Gastroesophageal sphincter (tissue), 4 donors: ENCODE results near the gene EXOC6B. TPM values are rescaled to one million over a fixed set of nuclear protein-coding genes. Genes with fewer than 3 reads are reported as not detected.

Experiments
- ATAC-seq: fragments of 150-250 bp; one replicate; pipeline ENCODE4 v1.9.1; 2016; ENCODE audit warnings: mild to moderate bottlenecking, moderate library complexity
- H3K27ac ChIP-seq, 4 donors: fragments of 200-600 bp; sonication (generic) in 3 of 4; 1 replicate in 3 of 4; 2 replicates in 1 of 4; pipeline ENCODE4 v1.5.1; 2016 to 2019
- H3K27me3 ChIP-seq: fragments of 200-600 bp; sonication (generic); one replicate; pipeline ENCODE4 v1.5.1; 2019
- H3K36me3 ChIP-seq, 2 donors: fragments of 200-600 bp; sonication (generic); one replicate each; pipeline ENCODE4 v1.5.1; 2019; ENCODE audit warnings: control low read depth in 1 of 2
- H3K4me1 ChIP-seq, 3 donors: fragments of 200-600 bp; sonication (generic); 1 replicate in 2 of 3; 2 replicates in 1 of 3; pipeline ENCODE4 v1.5.1; 2016 to 2019; ENCODE audit warnings: control low read depth in 2 of 3
- H3K4me3 ChIP-seq, 2 donors: fragments of 200-600 bp; sonication (generic); one replicate each; pipeline ENCODE4 v1.5.1; 2019; ENCODE audit warnings: mild to moderate bottlenecking in 1 of 2, moderate library complexity in 1 of 2
- H3K9me3 ChIP-seq, 3 donors: fragments of 200-600 bp; sonication (generic); one replicate each; pipeline ENCODE4 v1.5.1; 2017 to 2019; ENCODE audit warnings: control low read depth in 2 of 3
- CTCF ChIP-seq, 4 experiments: fragments of 200-600 bp in 2 of 4; fragments of 450-650 bp in 2 of 4; sonication (generic) in 1 of 4; IDR thresholded peaks; one replicate each; pipeline ENCODE4 v1.5.1; 2017 to 2019; ENCODE audit warnings: antibody characterized with exemption in 4 of 4, mild to moderate bottlenecking in 2 of 4, moderate library complexity in 2 of 4
- EP300 ChIP-seq: sonication (generic); formaldehyde crosslinking; IDR thresholded peaks from one replicate; pipeline ENCODE4 v1.6.1; 2017; ENCODE audit warnings: antibody characterized with exemption, mild to moderate bottlenecking
- POLR2A ChIP-seq, 2 donors: fragments of 450-650 bp; IDR thresholded peaks; one replicate each; pipeline ENCODE4 v1.6.1; 2017; ENCODE audit warnings: antibody characterized with exemption in 2 of 2, mild to moderate bottlenecking in 2 of 2, moderate library complexity in 1 of 2
- POLR2AphosphoS5 ChIP-seq: sonication (generic); formaldehyde crosslinking; IDR thresholded peaks from one replicate; pipeline ENCODE4 v1.6.1; 2017; ENCODE audit warnings: antibody characterized with exemption
- WGBS, 2 donors: methylation state at CpG; one replicate each; pipeline ENCODE4 v1.1.5; 2018; ENCODE audit warnings: low coverage in 1 of 2; 5-methylcytosine and 5-hydroxymethylcytosine counted together
- total RNA-seq, 4 donors: library from RNA; depleted of rRNA; stranded (reverse); fragments of >200 nt; gene quantifications; one replicate each; pipeline ENCODE4 v1.1.0, GENCODE V29; 2016

Gene EXOC6B
- total RNA-seq, 4 donors from 2014 or later = 35.3 to 47.2 (median 41.2) TPM

DNA sequence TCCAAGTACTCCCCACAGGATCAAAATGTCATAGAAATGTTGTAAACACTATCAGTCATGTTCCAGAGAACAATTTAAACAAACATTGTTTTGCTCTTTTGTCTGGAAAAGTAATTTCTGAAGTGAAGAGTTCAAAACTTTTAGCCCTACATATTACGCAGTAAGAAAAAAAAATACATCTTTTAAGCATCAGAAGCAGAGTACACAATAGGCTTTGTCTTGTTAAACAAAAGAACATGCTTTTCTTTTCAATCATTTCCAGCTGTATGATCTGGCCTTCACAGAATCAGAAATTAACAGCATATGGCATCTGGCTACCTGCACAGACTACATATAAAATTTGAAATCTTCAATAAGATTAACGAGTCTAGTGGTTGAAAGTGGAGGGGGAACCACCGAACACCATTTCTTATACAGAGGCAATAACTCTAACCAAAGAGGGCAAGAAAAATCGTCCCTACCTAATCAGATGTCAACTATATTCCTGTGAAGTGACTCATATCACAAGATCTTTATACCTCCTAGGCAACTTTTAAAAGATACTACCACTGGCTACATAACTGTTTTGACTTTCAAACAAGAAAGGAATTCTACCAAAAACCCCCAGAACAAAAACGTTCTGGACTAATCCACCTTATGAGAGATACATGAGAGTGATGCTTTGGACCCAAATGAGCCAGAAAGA is 149.3 kb downstream of the EXOC6B start:
- Histone ChIP-seq H3K36me3 (no peaks in the 10 kb centered on the region), H3K27ac (peak overlapping the region in 1 of 4 donors; percentile 38), H3K4me1 (peaks cover 0 to 22% (median 2%) of the 10 kb centered on the region in 3 donors), H3K9me3 (no peaks in the 10 kb centered on the region), H3K4me3 (no peak overlapping the region), H3K27me3 (no peaks in the 10 kb centered on the region)
- TF ChIP-seq CTCF (IDR thresholded peaks at IDR 0.05) (no peak), POLR2AphosphoS5 (no peak), EP300 (no peak), POLR2A (IDR thresholded peaks at IDR 0.05) (no peak)
- WGBS, 2 donors = 36 to 47% methylated on average over 5 of the region's 5 CpGs
- ATAC-seq = no peak

DNA sequence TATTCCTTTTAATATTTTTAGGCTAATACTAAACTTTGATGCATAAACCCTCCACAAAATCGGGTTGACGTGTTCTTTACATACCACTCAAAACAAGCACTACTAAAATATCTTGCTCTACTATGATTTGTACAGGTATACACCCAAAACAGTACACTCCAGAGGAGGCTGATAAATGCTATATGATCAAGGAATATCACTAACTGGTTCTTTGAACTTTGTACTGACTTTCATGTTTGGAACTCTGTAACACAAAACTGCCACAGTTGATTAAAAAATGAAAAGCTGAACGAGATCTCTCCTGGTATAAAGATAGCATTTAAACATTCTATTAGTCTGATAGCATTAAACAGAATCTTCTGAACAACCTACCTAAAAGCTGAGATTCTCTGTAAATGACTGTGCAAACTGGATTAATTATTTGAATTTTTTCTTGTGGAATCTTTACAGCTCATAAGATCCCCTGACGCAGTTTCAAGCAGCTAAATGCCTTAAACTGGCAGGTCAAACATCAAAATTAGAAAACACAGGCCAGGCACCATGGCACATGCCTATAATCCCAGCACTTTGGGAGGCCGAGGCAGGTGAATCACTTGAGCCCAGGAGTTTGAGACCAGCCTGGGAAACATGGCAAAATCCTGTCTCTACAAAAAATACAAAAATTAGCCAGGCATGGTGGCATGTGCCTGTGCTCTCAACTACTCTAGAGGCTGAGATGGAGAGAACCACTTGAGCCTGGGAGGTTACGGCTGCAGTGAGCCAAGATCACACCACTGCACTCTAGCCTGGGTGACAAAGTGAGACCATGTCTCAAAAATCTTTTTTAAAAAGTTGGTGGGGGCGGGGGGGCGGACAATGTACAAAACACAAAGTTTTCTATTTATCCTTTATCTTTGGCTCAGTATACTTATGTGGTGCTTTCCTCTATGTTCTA is 150.6 kb downstream of the EXOC6B start:
- no peak for ATAC-seq

DNA sequence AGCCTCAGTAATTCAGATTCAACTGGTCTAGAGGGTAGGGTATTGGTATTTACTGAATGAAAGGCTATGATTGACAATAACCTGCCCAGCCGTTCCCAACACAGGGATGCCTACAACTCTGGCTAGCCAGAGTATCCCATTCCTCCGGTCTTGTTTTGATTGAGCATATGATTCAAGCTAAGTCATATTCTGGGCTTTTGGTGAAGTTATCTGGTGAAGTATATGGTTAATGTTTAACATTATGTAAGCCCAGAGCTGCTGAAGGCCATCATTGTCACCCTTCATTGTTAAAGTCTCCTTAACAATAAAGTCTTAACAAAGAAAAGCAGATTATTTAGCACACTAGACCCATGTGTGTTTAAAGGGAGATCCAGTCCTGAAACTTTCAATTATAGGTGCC is 152.6 kb downstream of the EXOC6B start:
- Histone ChIP-seq H3K4me3 (no peak overlapping the region), H3K9me3 (no peaks in the 10 kb centered on the region), H3K36me3 (no peaks in the 10 kb centered on the region), H3K27ac (no peak overlapping the region), H3K4me1 (peaks cover 0 to 22% (median 2%) of the 10 kb centered on the region in 3 donors), H3K27me3 (no peaks in the 10 kb centered on the region)
- ATAC-seq = no peak
- no peak for TF ChIP-seq POLR2AphosphoS5
- TF ChIP-seq CTCF (IDR thresholded peaks at IDR 0.05) = no peak
- no peak for TF ChIP-seq EP300
- no peak for TF ChIP-seq POLR2A (IDR thresholded peaks at IDR 0.05)
- 91 to 100% methylated on average over 1 to 2 of the region's 2 CpGs for WGBS, 2 donors

More for the DNA sequence above, 150.6 kb downstream of the EXOC6B start:
- Histone ChIP-seq H3K4me1 (peaks cover 0 to 22% (median 2%) of the 10 kb centered on the region in 3 donors), H3K4me3 (no peak overlapping the region), H3K36me3 (no peaks in the 10 kb centered on the region), H3K27ac (no peak overlapping the region), H3K9me3 (no peaks in the 10 kb centered on the region), H3K27me3 (no peaks in the 10 kb centered on the region)
- 90 to 92% methylated on average over 3 to 8 of the region's 8 CpGs for WGBS, 2 donors
- no peak for TF ChIP-seq EP300
- no peak for TF ChIP-seq CTCF (IDR thresholded peaks at IDR 0.05)
- TF ChIP-seq POLR2AphosphoS5 = no peak
- no peak for TF ChIP-seq POLR2A (IDR thresholded peaks at IDR 0.05)

DNA sequence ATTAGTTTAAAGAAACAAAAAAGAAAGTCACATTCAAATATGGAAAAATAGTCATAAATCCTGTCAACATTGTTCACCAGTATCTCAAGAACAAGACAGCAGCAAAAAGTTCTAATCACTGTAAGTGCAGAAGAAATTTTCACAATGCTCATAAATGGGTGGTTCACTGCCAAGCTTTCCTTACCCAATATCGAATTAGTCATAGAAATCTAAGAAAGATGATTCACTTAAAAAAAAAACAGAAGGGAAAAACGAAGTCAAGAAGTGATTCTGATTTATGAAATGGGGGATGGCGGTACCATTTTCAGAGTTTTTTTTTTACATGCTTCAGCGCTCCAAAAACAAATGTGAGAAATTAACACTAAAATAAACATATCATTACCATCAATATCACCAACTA is 156.7 kb downstream of the EXOC6B start:
- Histone ChIP-seq H3K4me3 (no peak overlapping the region), H3K27me3 (no peaks in the 10 kb centered on the region), H3K4me1 (no peaks in the 10 kb centered on the region), H3K9me3 (peaks cover 0 to 30% (median 0%) of the 10 kb centered on the region in 3 donors), H3K36me3 (peaks cover 0 to 7% of the 10 kb centered on the region in 2 donors), H3K27ac (no peak overlapping the region)
- 65 to 66% methylated on average over 4 of the region's 4 CpGs for WGBS, 2 donors
- ATAC-seq = no peak
- no peak for TF ChIP-seq POLR2A (IDR thresholded peaks at IDR 0.05)
- TF ChIP-seq EP300 = no peak
- TF ChIP-seq POLR2AphosphoS5 = no peak
- TF ChIP-seq CTCF (IDR thresholded peaks at IDR 0.05) = no peak
